SHP77 treated with DMSO at 0.1 percent for 48 hours (cell line): Measurements from ENCODE around the gene PPP2R5D.
A peak's percentile ranks its signal among the peaks of the same experiment; 100 is the strongest.
"Not testable (repeated sequence)": the region's sequence is repeated elsewhere in the genome, so short reads cannot be mapped to it uniquely, and the experiment has no call there.

Source experiments
- DNase-seq: peaks from one replicate; lab custom pipeline; 2025; lab: John Stamatoyannopoulos, UW

PPP2R5D gene

DNA sequence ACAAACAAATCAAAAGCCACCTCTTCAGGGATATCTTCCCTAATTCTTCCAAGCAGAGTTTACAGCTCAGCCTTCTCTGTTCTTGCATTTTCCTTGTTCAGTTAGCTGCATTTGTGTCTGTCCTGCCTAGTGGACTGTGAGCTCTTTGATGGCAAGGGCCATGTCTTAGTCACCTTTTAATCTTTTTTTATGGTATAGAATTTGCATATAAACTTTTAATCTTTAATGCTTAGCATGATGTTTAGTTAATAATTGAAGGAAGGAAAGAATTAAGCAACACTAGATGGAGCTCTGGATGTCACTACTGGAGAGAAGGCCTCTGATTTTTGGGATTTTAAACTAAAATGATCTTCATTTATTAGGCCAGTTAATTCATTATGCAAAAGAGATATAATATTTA, 12.1 kb downstream of the PPP2R5D start:
- DNase-seq = no peak

DNA sequence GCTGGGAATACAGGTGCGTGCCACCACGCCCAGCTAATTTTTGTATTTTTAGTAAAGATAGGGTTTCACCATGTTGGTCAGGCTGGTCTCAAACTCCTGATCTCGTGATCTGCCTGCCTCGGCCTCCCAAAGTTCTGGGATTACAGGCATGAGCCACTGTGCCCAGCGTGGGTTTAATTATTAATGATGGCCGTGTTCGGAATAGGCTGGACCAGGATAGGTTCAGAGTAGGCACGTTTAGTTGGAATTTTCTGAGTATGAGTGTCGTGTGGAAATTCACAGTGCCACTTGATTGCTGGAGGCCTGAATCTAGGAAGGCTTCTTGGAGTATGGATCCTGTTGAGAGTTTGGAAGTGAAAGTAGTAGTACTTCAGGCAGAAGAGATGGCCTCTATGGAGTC, 13.8 kb downstream of the PPP2R5D start:
- not testable (repeated sequence) for DNase-seq

- DNase-seq = no peak
Measured at GRCh38 chr6:43001843-43002242, 17.5 kb downstream of the PPP2R5D start.

- DNase-seq = no peak
Measured at GRCh38 chr6:43005844-43006243, 21.5 kb downstream of the PPP2R5D start.

DNA sequence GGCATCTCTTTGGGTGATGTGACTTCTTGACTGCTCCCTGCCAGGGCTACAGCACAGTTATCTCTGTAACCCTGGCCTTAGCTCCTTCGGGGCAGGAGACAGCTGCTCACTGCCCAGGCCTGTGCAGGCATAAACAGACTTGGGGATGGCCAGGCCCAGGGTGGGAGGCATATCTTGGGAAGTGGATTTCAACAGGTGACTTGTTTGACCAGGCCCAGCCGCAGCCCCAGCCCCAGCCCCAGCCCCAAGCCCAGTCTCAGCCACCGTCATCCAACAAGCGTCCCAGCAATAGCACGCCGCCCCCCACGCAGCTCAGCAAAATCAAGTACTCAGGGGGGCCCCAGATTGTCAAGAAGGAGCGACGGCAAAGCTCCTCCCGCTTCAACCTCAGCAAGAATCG, 21.9 kb downstream of the PPP2R5D start:
- no peak for DNase-seq

DNA sequence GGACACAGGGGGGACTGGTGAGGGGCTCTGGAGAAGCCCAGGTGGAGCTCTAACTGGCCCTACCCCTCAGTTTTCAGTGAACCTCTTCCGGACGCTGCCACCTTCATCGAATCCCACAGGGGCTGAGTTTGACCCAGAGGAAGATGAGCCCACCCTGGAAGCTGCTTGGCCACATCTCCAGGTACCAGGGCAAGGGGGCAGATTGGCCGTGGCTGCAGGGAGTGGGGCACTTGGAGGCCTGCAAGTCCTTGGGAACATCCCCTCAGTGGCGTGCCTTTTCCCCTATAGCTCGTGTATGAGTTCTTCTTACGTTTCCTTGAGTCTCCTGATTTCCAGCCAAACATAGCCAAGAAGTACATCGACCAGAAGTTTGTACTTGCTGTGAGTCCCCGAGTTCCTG, 22.8 kb downstream of the PPP2R5D start:
- DNase-seq = no peak

- peak; percentile 53 for DNase-seq
Measured at GRCh38 chr6:43009124-43009523, 24.8 kb downstream of the PPP2R5D start.

- DNase-seq = no peak
Measured at GRCh38 chr6:43011207-43011606, 26.8 kb downstream of the PPP2R5D start.

DNA sequence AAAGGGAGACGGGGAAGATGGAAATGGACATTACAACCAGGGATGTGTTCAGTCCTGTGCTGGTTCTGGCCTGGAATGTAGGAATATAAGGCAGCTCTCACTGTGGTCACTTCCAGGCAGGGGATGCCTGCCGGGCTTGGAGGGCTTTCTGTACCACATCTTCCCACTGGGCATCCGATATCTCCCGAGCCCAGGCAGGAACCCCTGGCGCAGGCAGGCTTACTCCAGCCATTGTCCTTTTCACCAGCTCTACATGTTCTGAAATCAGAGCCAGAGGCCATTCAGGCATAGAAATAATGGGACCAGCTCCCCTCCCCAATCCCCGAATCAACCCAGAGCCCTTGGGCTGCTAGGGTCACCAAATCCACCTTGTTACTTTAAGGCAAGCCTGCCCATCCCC, 28.0 kb downstream of the PPP2R5D start:
- DNase-seq = no peak

GRCh38 chr6:43013097-43013842, 28.9 kb downstream of the PPP2R5D start:
- no peak for DNase-seq

DNA sequence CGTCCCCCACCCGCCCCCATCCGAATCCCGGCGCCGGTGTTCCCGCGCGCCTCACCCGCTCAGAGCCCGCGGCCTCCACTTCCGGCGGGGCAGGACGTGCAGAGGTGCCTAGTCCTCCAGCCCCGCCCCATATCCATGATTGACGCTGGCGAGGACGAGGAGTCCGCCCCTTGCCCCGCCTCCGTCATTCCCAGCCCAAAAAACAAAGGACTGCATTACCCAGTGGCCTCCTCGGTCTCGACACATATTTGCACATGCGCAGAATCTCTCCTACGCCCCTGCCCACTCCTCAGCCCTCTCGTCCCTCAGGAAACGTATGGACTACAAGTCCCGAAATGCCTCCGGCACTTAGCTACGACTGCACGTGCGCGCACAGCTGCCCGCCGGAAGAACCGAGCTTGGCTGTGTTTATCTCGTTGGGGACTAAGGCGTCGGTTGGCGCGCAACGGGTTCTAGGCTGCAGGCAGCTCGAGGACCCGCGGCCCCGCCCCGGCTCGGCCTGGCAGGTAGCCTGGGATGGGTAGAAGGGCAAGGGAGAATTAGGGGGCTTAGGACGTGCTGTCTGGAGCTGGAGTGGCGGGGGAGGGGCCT, 29.6 kb downstream of the PPP2R5D start, which contains the start of the genes KLHDC3 and MEA1:
TSS of gene KLHDC3 (plus strand) at position 407 of the 591 bp plus-strand sequence. CDS start 2,944 bp downstream, outside the sequence.
TSS of gene MEA1 (minus strand) at position 104 of the 591 bp plus-strand sequence. CDS start 133 bp downstream, outside the sequence.
- peak; percentile 100 for DNase-seq

- peak; percentile 25 for DNase-seq
Measured at GRCh38 chr6:43014434-43014909, 30.1 kb downstream of the PPP2R5D start.

GRCh38 chr6:43016176-43016942, 32.0 kb downstream of the PPP2R5D start:
- no peak for DNase-seq

DNA sequence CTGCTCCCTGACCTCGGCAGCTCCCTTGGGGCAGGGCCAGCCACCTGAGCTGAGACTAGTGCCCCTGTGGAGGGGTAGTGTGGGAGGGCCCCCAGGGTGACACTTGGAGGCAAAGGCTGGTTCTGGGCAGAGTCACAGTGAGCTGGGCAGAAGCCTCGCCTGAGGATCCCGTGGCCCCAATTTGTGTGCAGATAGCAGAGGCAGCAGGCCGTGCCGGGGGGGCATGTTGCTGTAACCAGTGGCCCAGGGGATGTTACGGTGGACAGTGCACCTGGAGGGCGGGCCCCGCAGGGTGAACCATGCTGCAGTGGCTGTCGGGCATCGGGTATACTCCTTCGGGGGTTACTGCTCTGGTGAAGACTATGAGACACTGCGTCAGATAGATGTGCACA, 32.6 kb downstream of the PPP2R5D start:
- no peak for DNase-seq

DNA sequence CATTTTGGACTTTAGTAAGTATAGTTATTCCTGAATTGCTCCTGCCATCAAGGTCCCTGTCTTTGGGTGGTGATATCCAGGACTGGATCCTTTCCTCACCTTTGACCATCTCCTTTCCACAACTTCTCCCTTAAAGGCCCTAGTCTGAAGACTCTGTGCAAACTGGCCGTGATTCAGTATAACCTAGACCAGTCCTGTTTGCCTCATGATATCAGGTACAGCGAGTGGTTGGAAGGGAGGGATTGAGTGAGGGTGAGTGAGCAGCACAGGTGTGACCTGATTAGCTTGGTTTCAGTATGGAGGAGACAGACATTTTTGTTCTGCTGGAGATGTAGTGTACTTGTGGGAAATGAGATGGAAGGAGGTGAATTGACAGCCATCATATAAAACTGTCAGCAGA, 34.8 kb downstream of the PPP2R5D start:
- no peak for DNase-seq

DNA sequence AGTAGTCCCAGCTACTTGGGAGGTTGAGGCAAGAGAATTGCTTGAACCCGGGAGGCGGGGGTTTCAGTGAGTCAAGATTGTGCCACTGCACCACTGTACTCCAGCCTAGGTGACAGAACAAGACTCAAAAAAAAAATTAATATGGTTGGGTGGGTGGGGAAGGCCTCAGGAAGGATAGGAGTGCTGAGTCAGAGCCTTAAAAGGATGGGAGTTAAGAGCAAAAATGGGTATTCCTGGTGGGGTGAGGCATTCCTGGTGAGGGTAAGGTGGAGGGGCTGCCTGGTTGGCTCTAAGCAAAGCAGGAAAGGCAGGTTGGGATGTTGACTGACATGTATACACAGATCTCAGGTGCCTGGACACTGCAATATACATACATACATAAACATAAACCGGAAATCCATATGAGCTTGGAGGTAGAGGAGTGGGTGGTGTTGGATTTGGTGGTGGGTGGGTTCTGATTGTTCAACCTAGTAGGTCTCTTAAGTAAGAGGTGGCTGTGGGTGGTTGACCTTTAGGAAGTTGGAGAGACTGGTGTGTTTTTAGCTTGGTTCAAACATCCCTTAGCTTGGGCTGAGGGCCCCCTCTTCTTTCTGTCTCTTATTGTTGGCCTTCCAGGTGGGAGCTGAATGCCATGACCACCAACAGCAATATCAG, 35.8 kb downstream of the PPP2R5D start:
- no peak for DNase-seq

DNA sequence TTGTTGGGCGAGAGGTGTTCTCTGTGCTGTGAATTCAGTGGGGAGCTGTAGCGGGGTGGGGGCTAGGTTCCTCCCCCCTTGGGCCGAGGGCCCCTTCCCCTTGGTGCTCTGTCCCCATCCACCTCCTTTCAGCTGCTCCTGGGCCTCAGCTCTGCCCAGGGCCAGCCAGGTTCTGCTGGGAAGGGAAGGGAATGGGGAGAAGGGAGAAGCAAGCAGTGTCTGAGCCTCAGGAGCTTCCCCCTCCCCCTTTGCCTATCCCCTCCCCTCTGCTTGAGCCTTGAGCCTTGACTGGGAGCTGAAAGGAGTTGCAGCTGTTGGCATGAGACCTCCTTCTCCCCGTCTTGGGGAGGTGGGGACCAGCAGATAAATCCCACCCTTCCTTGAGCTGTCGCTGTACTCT, 36.5 kb downstream of the PPP2R5D start:
- no peak for DNase-seq

GRCh38 chr6:43021270-43022047, 37.1 kb downstream of the PPP2R5D start, which contains the start of gene RRP36:
TSS of gene RRP36 (plus strand) at chr6:43021623. CDS start at chr6:43021655, 32 bp downstream.
- peak; percentile 67 for DNase-seq

- no peak for DNase-seq
Measured at GRCh38 chr6:43024436-43024835, 40.1 kb downstream of the PPP2R5D start.

GRCh38 chr6:43026365-43026764, 42.0 kb downstream of the PPP2R5D start:
- DNase-seq = no peak

DNA sequence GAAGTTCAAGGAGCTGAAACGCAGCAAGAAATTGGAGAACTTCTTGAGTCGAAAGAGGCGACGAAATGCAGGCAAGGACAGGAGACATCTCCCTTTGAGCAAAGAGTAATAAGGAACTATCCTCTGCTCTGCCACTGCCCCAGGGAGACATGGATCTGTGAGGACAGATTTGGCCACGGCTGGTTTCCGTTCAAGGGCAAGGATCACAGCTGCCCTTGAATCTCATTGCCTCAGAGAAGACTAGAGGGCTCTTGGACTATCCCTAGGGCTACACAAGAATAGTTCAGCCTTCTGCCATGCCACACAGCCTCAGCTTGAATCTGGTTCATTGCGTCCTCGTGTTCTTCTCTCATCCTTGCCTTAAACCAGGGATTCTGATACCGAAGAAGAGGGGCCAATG, 44.8 kb downstream of the PPP2R5D start:
- DNase-seq = no peak
